ENCODE results near the gene CYREN.

The CYREN gene

GRCh38 chr7:135154734-135155133 lies 15.8 kb downstream of the CYREN start:
- H3F3A ChIP-seq (ENCODE audit: insufficient read depth) = no peaks in the 10 kb centered on the region
- no peak overlapping the region for H3K27ac ChIP-seq (ENCODE audit: low read depth, low read length)
- H2AFZ ChIP-seq (ENCODE audit: low read depth, low read length, severe bottlenecking) = no peak overlapping the region
- H3K27me3 ChIP-seq (ENCODE audit: low read length) = no peaks in the 10 kb centered on the region
- no peak for TF ChIP-seq EZH2phosphoT487 (conservative IDR thresholded peaks at IDR 0.05; ENCODE audit: low read length)
- TF ChIP-seq, protein P1, sequence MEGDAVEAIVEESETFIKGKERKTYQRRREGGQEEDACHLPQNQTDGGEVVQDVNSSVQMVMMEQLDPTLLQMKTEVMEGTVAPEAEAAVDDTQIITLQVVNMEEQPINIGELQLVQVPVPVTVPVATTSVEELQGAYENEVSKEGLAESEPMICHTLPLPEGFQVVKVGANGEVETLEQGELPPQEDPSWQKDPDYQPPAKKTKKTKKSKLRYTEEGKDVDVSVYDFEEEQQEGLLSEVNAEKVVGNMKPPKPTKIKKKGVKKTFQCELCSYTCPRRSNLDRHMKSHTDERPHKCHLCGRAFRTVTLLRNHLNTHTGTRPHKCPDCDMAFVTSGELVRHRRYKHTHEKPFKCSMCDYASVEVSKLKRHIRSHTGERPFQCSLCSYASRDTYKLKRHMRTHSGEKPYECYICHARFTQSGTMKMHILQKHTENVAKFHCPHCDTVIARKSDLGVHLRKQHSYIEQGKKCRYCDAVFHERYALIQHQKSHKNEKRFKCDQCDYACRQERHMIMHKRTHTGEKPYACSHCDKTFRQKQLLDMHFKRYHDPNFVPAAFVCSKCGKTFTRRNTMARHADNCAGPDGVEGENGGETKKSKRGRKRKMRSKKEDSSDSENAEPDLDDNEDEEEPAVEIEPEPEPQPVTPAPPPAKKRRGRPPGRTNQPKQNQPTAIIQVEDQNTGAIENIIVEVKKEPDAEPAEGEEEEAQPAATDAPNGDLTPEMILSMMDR (IDR thresholded peaks at IDR 0.05; ENCODE audit: insufficient read depth, low read length, poor library complexity, severe bottlenecking) = no peak
- H3K4me3 ChIP-seq (ENCODE audit: insufficient read depth, low read length, poor library complexity, severe bottlenecking) = no peak overlapping the region
- H4K20me1 ChIP-seq (ENCODE audit: low read depth, low read length) = no peaks in the 10 kb centered on the region
- H3K36me3 ChIP-seq (ENCODE audit: low read length) = no peaks in the 10 kb centered on the region
- no peak overlapping the region for H3K9ac ChIP-seq (ENCODE audit: low read length)
- no peak overlapping the region for H3K4me2 ChIP-seq (ENCODE audit: low read depth, low read length, poor library complexity, severe bottlenecking)
- H3K79me2 ChIP-seq (ENCODE audit: insufficient read depth, low read length) = no peaks in the 10 kb centered on the region
- no peaks in the 10 kb centered on the region for H3K9me2 ChIP-seq (replicated peaks; ENCODE audit: insufficient read depth, low read length)
- no peaks in the 10 kb centered on the region; the same call in 1 of the 2 replicates for H3K9me3 ChIP-seq (ENCODE audit: insufficient read depth, low read length)

- Histone ChIP-seq H3K9me3 (ENCODE audit: insufficient read depth, low read length) (no peaks in the 10 kb centered on the region; the same call in 1 of the 2 replicates), H3K9me2 (replicated peaks; ENCODE audit: insufficient read depth, low read length) (no peaks in the 10 kb centered on the region), H3F3A (ENCODE audit: insufficient read depth) (no peaks in the 10 kb centered on the region), H3K27me3 (ENCODE audit: low read length) (no peaks in the 10 kb centered on the region), H3K79me2 (ENCODE audit: insufficient read depth, low read length) (no peaks in the 10 kb centered on the region), H3K36me3 (ENCODE audit: low read length) (no peaks in the 10 kb centered on the region), H4K20me1 (ENCODE audit: low read depth, low read length) (no peaks in the 10 kb centered on the region), H3K4me3 (ENCODE audit: insufficient read depth, low read length, poor library complexity, severe bottlenecking) (no peak overlapping the region), H3K9ac (ENCODE audit: low read length) (no peak overlapping the region), H2AFZ (ENCODE audit: low read depth, low read length, severe bottlenecking) (no peak overlapping the region), H3K27ac (ENCODE audit: low read depth, low read length) (no peak overlapping the region), H3K4me2 (ENCODE audit: low read depth, low read length, poor library complexity, severe bottlenecking) (no peak overlapping the region)
- TF ChIP-seq EZH2phosphoT487 (conservative IDR thresholded peaks at IDR 0.05; ENCODE audit: low read length) = no peak
- TF ChIP-seq, protein P1 (IDR thresholded peaks at IDR 0.05; ENCODE audit: insufficient read depth, low read length, poor library complexity, severe bottlenecking) = no peak
Measured at GRCh38 chr7:135152442-135152841, 18.1 kb downstream of the CYREN start.

DNA sequence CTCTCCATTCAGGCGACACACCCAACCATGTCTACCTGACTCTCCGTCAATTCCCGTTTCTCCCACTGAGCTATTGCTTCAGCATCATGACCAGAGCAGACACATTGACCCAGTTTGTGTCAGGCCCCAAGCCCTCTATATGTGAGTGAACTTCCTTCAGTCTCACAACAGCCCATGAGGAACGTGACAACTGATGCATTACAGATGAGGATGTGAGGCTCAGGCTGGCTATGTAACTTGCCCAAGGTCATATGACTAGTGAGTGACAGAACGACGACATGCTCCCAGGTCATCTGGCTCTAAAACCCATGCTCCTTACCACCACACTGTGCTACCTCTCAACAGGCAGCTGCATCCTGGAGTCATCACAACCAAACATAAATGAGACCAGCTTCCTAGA lies 19.0 kb downstream of the CYREN start:
- Histone ChIP-seq H3K9ac (ENCODE audit: low read length) (no peak overlapping the region), H3K79me2 (ENCODE audit: insufficient read depth, low read length) (no peaks in the 10 kb centered on the region), H3K9me2 (replicated peaks; ENCODE audit: insufficient read depth, low read length) (no peaks in the 10 kb centered on the region), H3K4me3 (ENCODE audit: insufficient read depth, low read length, poor library complexity, severe bottlenecking) (no peak overlapping the region), H3F3A (ENCODE audit: insufficient read depth) (no peaks in the 10 kb centered on the region), H3K9me3 (ENCODE audit: insufficient read depth, low read length) (no peaks in the 10 kb centered on the region), H3K36me3 (ENCODE audit: low read length) (no peaks in the 10 kb centered on the region), H3K27ac (ENCODE audit: low read depth, low read length) (no peak overlapping the region), H3K4me2 (ENCODE audit: low read depth, low read length, poor library complexity, severe bottlenecking) (no peak overlapping the region), H2AFZ (ENCODE audit: low read depth, low read length, severe bottlenecking) (no peak overlapping the region), H4K20me1 (ENCODE audit: low read depth, low read length) (no peaks in the 10 kb centered on the region), H3K27me3 (ENCODE audit: low read length) (no peaks in the 10 kb centered on the region)
- TF ChIP-seq, protein P1 (IDR thresholded peaks at IDR 0.05; ENCODE audit: insufficient read depth, low read length, poor library complexity, severe bottlenecking) = no peak
- no peak for TF ChIP-seq EZH2phosphoT487 (conservative IDR thresholded peaks at IDR 0.05; ENCODE audit: low read length)
